ENCODE data around the gene ST14.

Gene ST14

GRCh38 chr11:130151196-130151595 is 8.4 kb upstream of the ST14 start:
- TF ChIP-seq EZH2 (optimal IDR thresholded peaks at IDR 0.05; ENCODE audit: low read depth, low read length) (no peak), EZH2phosphoT487 (IDR thresholded peaks at IDR 0.05; ENCODE audit: low read length) (no peak), CTCF (IDR thresholded peaks at IDR 0.05; ENCODE audit: low read length) (no peak)

GRCh38 chr11:130156108-130157022 is 3.2 kb upstream of the ST14 start:
- H2AFZ ChIP-seq (ENCODE audit: low read length), result no peak overlapping the region
- TF ChIP-seq EZH2 (optimal IDR thresholded peaks at IDR 0.05; ENCODE audit: low read depth, low read length), result no peak
- no peak for TF ChIP-seq EZH2phosphoT487 (IDR thresholded peaks at IDR 0.05; ENCODE audit: low read length)
- no peak for TF ChIP-seq CTCF (IDR thresholded peaks at IDR 0.05; ENCODE audit: low read length)
- H3K27me3 ChIP-seq (replicated peaks; ENCODE audit: insufficient read depth, low read length), result peaks cover 17% of the 10 kb centered on the region
- H3K79me2 ChIP-seq (ENCODE audit: low read length), result peaks cover 16% of the 10 kb centered on the region
- no peak overlapping the region for H3K27ac ChIP-seq (ENCODE audit: low read length)
- no peaks in the 10 kb centered on the region for H3K9me3 ChIP-seq (replicated peaks; ENCODE audit: insufficient read depth, low read length)
- H3K9me2 ChIP-seq (replicated peaks; ENCODE audit: insufficient read depth, low read length), result no peaks in the 10 kb centered on the region
- H3K4me3 ChIP-seq (ENCODE audit: low read length), result no peak overlapping the region
- no peaks in the 10 kb centered on the region for H3K36me3 ChIP-seq (replicated peaks; ENCODE audit: insufficient read depth, low read length)
- no peak for DNase-seq
- no peak overlapping the region for H3K4me2 ChIP-seq (ENCODE audit: low read depth, low read length)
- peaks cover 3% of the 10 kb centered on the region; the same call in 1 of the 2 replicates for H3K4me1 ChIP-seq (ENCODE audit: low read length)
- no peaks in the 10 kb centered on the region for H4K20me1 ChIP-seq (ENCODE audit: insufficient read depth, low read length)
- H3K9ac ChIP-seq (ENCODE audit: low read length), result no peak overlapping the region
- H3F3A ChIP-seq (ENCODE audit: insufficient read depth, low read length), result no peaks in the 10 kb centered on the region

More at GRCh38 chr11:130151196-130151595, 8.4 kb upstream of the ST14 start:
- Histone ChIP-seq H3K4me2 (ENCODE audit: low read depth, low read length) (no peak overlapping the region), H4K20me1 (ENCODE audit: insufficient read depth, low read length) (no peaks in the 10 kb centered on the region), H3K36me3 (replicated peaks; ENCODE audit: insufficient read depth, low read length) (no peaks in the 10 kb centered on the region), H3K79me2 (ENCODE audit: low read length) (no peaks in the 10 kb centered on the region), H3K9ac (ENCODE audit: low read length) (no peak overlapping the region), H2AFZ (ENCODE audit: low read length) (no peak overlapping the region), H3F3A (ENCODE audit: insufficient read depth, low read length) (peaks cover 15% of the 10 kb centered on the region), H3K9me3 (replicated peaks; ENCODE audit: insufficient read depth, low read length) (no peaks in the 10 kb centered on the region), H3K9me2 (replicated peaks; ENCODE audit: insufficient read depth, low read length) (no peaks in the 10 kb centered on the region), H3K4me3 (ENCODE audit: low read length) (no peak overlapping the region), H3K27me3 (replicated peaks; ENCODE audit: insufficient read depth, low read length) (no peaks in the 10 kb centered on the region), H3K27ac (ENCODE audit: low read length) (no peak overlapping the region), H3K4me1 (ENCODE audit: low read length) (peaks cover 18% of the 10 kb centered on the region)
- DNase-seq, result no peak

GRCh38 chr11:130157101-130157500 is 2.5 kb upstream of the ST14 start:
- Histone ChIP-seq H3K79me2 (ENCODE audit: low read length) (peaks cover 23% of the 10 kb centered on the region), H2AFZ (ENCODE audit: low read length) (no peak overlapping the region), H4K20me1 (ENCODE audit: insufficient read depth, low read length) (no peaks in the 10 kb centered on the region), H3K9ac (ENCODE audit: low read length) (no peak overlapping the region), H3K4me1 (ENCODE audit: low read length) (peaks cover 10% of the 10 kb centered on the region), H3K4me2 (ENCODE audit: low read depth, low read length) (no peak overlapping the region), H3K4me3 (ENCODE audit: low read length) (no peak overlapping the region), H3K27ac (ENCODE audit: low read length) (no peak overlapping the region), H3K9me3 (replicated peaks; ENCODE audit: insufficient read depth, low read length) (no peaks in the 10 kb centered on the region), H3K27me3 (replicated peaks; ENCODE audit: insufficient read depth, low read length) (peaks cover 17% of the 10 kb centered on the region), H3K9me2 (replicated peaks; ENCODE audit: insufficient read depth, low read length) (no peaks in the 10 kb centered on the region), H3F3A (ENCODE audit: insufficient read depth, low read length) (peaks cover 3% of the 10 kb centered on the region; the same call in 1 of the 2 replicates), H3K36me3 (replicated peaks; ENCODE audit: insufficient read depth, low read length) (no peaks in the 10 kb centered on the region)
- TF ChIP-seq CTCF (IDR thresholded peaks at IDR 0.05; ENCODE audit: low read length) (no peak), EZH2phosphoT487 (IDR thresholded peaks at IDR 0.05; ENCODE audit: low read length) (no peak), EZH2 (optimal IDR thresholded peaks at IDR 0.05; ENCODE audit: low read depth, low read length) (no peak)
- no peak for DNase-seq

All from MM.1S (cell line).